ENCODE measurements around the gene CARD14. TPM values are rescaled to one million over a fixed set of nuclear protein-coding genes. Genes with fewer than 3 reads are reported as not detected.

CARD14 gene
- total RNA-seq, 1 experiment from 2014 or later, result 16.5 TPM

GRCh38 chr17:80138856-80139426 lies 30.9 kb upstream of the CARD14 start:
- Histone ChIP-seq H3K79me2 (ENCODE audit: low read depth) (peaks cover 12% of the 10 kb centered on the region; the same call in 1 of the 2 replicates), H2AFZ (no peak overlapping the region), H3K36me3 (ENCODE audit: low read depth) (peaks cover 15% of the 10 kb centered on the region), H3F3A (ENCODE audit: insufficient read depth, low read depth) (no peaks in the 10 kb centered on the region), H3K4me3 (no peak overlapping the region), H3K4me2 (no peak overlapping the region), H3K4me1 (replicated peaks; ENCODE audit: insufficient read depth) (no peaks in the 10 kb centered on the region), H3K27ac (no peak overlapping the region), H4K20me1 (ENCODE audit: insufficient read depth) (peaks cover 17% of the 10 kb centered on the region; the same call in 1 of the 2 replicates), H3K9me2 (ENCODE audit: insufficient read depth) (no peaks in the 10 kb centered on the region), H3K27me3 (ENCODE audit: insufficient read depth, low read depth) (no peaks in the 10 kb centered on the region), H3K9me3 (ENCODE audit: insufficient read depth, low read depth) (no peaks in the 10 kb centered on the region)
- ChIA-PET POLR2A (ENCODE audit: unreplicated experiment) (no interaction called here), CTCF (no interaction called here)
- intact Hi-C loops (cut with micrococcal nuclease; ENCODE audit: unreplicated experiment), result no loop called here
- no TSS peak for BruUV-seq (replicated peaks)
- DNase-seq, result no peak
- TF ChIP-seq CTCF (conservative IDR thresholded peaks at IDR 0.05) (no peak), EZH2 (IDR thresholded peaks at IDR 0.05; ENCODE audit: low read depth) (no peak)

GRCh38 chr17:80141463-80142165 lies 28.2 kb upstream of the CARD14 start:
- H4K20me1 ChIP-seq (ENCODE audit: insufficient read depth), result peaks cover 41% of the 10 kb centered on the region
- H3K4me2 ChIP-seq, result no peak overlapping the region
- no peaks in the 10 kb centered on the region for H3K9me3 ChIP-seq (ENCODE audit: insufficient read depth, low read depth)
- no peak overlapping the region for H3K27ac ChIP-seq
- H3K4me1 ChIP-seq (replicated peaks; ENCODE audit: insufficient read depth), result peaks cover 16% of the 10 kb centered on the region; the same call in 1 of the 2 replicates
- CTCF ChIA-PET, result no interaction called here
- no peaks in the 10 kb centered on the region for H3F3A ChIP-seq (ENCODE audit: insufficient read depth, low read depth)
- no peak overlapping the region for H3K4me3 ChIP-seq
- intact Hi-C loops (cut with micrococcal nuclease; ENCODE audit: unreplicated experiment), result no loop called here
- POLR2A ChIA-PET (ENCODE audit: unreplicated experiment), result no interaction called here
- H2AFZ ChIP-seq, result no peak overlapping the region
- peaks cover 39% of the 10 kb centered on the region for H3K79me2 ChIP-seq (ENCODE audit: low read depth)
- TF ChIP-seq CTCF (conservative IDR thresholded peaks at IDR 0.05) (no peak), EZH2 (IDR thresholded peaks at IDR 0.05; ENCODE audit: low read depth) (no peak)
- no peaks in the 10 kb centered on the region for H3K9me2 ChIP-seq (ENCODE audit: insufficient read depth)
- no peak for DNase-seq
- BruUV-seq (replicated peaks), result no TSS peak
- peaks cover 15% of the 10 kb centered on the region for H3K36me3 ChIP-seq (ENCODE audit: low read depth)
- H3K27me3 ChIP-seq (ENCODE audit: insufficient read depth, low read depth), result no peaks in the 10 kb centered on the region

- no TSS peak for BruUV-seq (replicated peaks)
- CTCF ChIA-PET, result interaction anchor here (0.6 kb wide), 1 partner anchor 107 kb away, joined by 7 read pairs; the partner anchor contains the start of gene TBC1D16
- H3K4me1 ChIP-seq (replicated peaks; ENCODE audit: insufficient read depth), result peaks cover 16% of the 10 kb centered on the region; the same call in 1 of the 2 replicates
- peaks cover 48% of the 10 kb centered on the region for H3K79me2 ChIP-seq (ENCODE audit: low read depth)
- peaks cover 41% of the 10 kb centered on the region for H4K20me1 ChIP-seq (ENCODE audit: insufficient read depth)
- peaks cover 15% of the 10 kb centered on the region for H3K36me3 ChIP-seq (ENCODE audit: low read depth)
- H3F3A ChIP-seq (ENCODE audit: insufficient read depth, low read depth), result no peaks in the 10 kb centered on the region
- H3K27ac ChIP-seq, result no peak overlapping the region
- TF ChIP-seq CTCF (conservative IDR thresholded peaks at IDR 0.05), result no peak
- no peak for TF ChIP-seq EZH2 (IDR thresholded peaks at IDR 0.05; ENCODE audit: low read depth)
- H3K4me2 ChIP-seq, result no peak overlapping the region
- no peak overlapping the region for H3K4me3 ChIP-seq
- intact Hi-C loops (cut with micrococcal nuclease; ENCODE audit: unreplicated experiment), result no loop called here
- no peak for DNase-seq
- H2AFZ ChIP-seq, result no peak overlapping the region
- no peaks in the 10 kb centered on the region for H3K27me3 ChIP-seq (ENCODE audit: insufficient read depth, low read depth)
- H3K9me2 ChIP-seq (ENCODE audit: insufficient read depth), result no peaks in the 10 kb centered on the region
- POLR2A ChIA-PET (ENCODE audit: unreplicated experiment), result no interaction called here
- no peaks in the 10 kb centered on the region for H3K9me3 ChIP-seq (ENCODE audit: insufficient read depth, low read depth)
These were observed 26.9 kb upstream of the CARD14 start for GRCh38 chr17:80142929-80143328.

All from PC-9 (cell line).